Common myeloid progenitor, CD34-positive (primary cell): Measurements from ENCODE around the gene DHRS9.
A peak's percentile ranks its signal among the peaks of the same experiment; 100 is the strongest.
"Not testable (repeated sequence)": the region's sequence is repeated elsewhere in the genome, so short reads cannot be mapped to it uniquely, and the experiment has no call there.

Experiments
- CTCF ChIA-PET: fragments of 350-600 bp; sonication (Branson Sonifier 250); formaldehyde crosslinking; loops from one replicate; lab custom pipeline; 2021; ENCODE audit warnings: antibody characterized with exemption; lab: Charles Lee
- POLR2A ChIA-PET: fragments of 350-600 bp; sonication (Branson Sonifier 250); formaldehyde crosslinking; loops from one replicate; lab custom pipeline; 2021; ENCODE audit warnings: antibody characterized with exemption; lab: Charles Lee
- DNase-seq, 3 donors: peaks; one replicate each; pipeline versions ENCODE4 v3.0.0 to v3.0.0-alpha.2; 2013
- H3K27ac ChIP-seq, 2 experiments: 1 replicate in 1 of 2; 2 replicates in 1 of 2; pipeline ENCODE4 v1.7.0; 2013; ENCODE audit warnings: inconsistent platforms in 2 of 2, low read length in 2 of 2, mild to moderate bottlenecking in 2 of 2, low read depth in 1 of 2, moderate library complexity in 1 of 2; ENCODE audit not compliant: severe bottlenecking in 2 of 2, insufficient read depth in 1 of 2, poor library complexity in 1 of 2
- H3K27me3 ChIP-seq, 5 experiments: replicated peaks in 2 of 5; 1 replicate in 3 of 5; 2 replicates in 2 of 5; pipeline versions ENCODE4 v1.6.1 to v1.7.0; 2013; ENCODE audit warnings: low read length in 4 of 5, mild to moderate bottlenecking in 2 of 5, moderate library complexity in 2 of 5, inconsistent platforms in 1 of 5; ENCODE audit not compliant: insufficient read depth in 5 of 5, control insufficient read depth in 4 of 5
- H3K36me3 ChIP-seq, 4 experiments: 1 replicate in 2 of 4; 2 replicates in 2 of 4; pipeline versions ENCODE4 v1.6.1 to v1.7.0; 2013; ENCODE audit warnings: low read length in 3 of 4, control low read depth in 1 of 4, mild to moderate bottlenecking in 1 of 4; ENCODE audit not compliant: control insufficient read depth in 4 of 4, insufficient read depth in 4 of 4
- H3K4me1 ChIP-seq, 4 experiments: 1 replicate in 3 of 4; 2 replicates in 1 of 4; pipeline versions ENCODE4 v1.6.1 to v1.7.1; 2013; ENCODE audit warnings: low read length in 3 of 4, mild to moderate bottlenecking in 3 of 4, control low read depth in 1 of 4, inconsistent platforms in 1 of 4, moderate library complexity in 1 of 4; ENCODE audit not compliant: control insufficient read depth in 4 of 4, insufficient read depth in 4 of 4; ENCODE audit errors: control extremely low read depth in 1 of 4
- H3K4me3 ChIP-seq, 7 experiments: 1 replicate in 4 of 7; 2 replicates in 3 of 7; pipeline versions ENCODE4 v1.5.1 to v1.7.0; 2013; ENCODE audit warnings: mild to moderate bottlenecking in 7 of 7, low read length in 6 of 7, moderate library complexity in 6 of 7, inconsistent platforms in 2 of 7, low read depth in 2 of 7, control low read depth in 1 of 7; ENCODE audit not compliant: insufficient read depth in 4 of 7, control insufficient read depth in 1 of 7; ENCODE audit errors: extremely low read depth in 1 of 7
- H3K9me3 ChIP-seq, 5 experiments: 1 replicate in 4 of 5; 2 replicates in 1 of 5; pipeline versions ENCODE4 v1.6.1 to v1.7.1; 2013; ENCODE audit warnings: low read length in 4 of 5, mild to moderate bottlenecking in 2 of 5, inconsistent platforms in 1 of 5, low read depth in 1 of 5, moderate library complexity in 1 of 5; ENCODE audit not compliant: control insufficient read depth in 4 of 5, insufficient read depth in 2 of 5; ENCODE audit errors: control extremely low read depth in 1 of 5
- WGBS: methylation state at CpG from one replicate; pipeline ENCODE4 v1.1.5; 2013; ENCODE audit not compliant: insufficient coverage; 5-methylcytosine and 5-hydroxymethylcytosine counted together

The DHRS9 gene

GRCh38 chr2:169046440-169047151, 22.8 kb upstream of the DHRS9 start:
- no peak for DNase-seq
- H3K4me1 ChIP-seq: peaks cover 0 to 4% (median under 1%) of the 10 kb centered on the region in 4 experiments
- H3K9me3 ChIP-seq: peaks cover 0 to 24% (median 4%) of the 10 kb centered on the region in 5 experiments
- ChIA-PET CTCF (no interaction called here), POLR2A (no interaction called here)
- no peak overlapping the region for H3K27ac ChIP-seq
- no peak overlapping the region for H3K4me3 ChIP-seq
- H3K36me3 ChIP-seq: no peaks in the 10 kb centered on the region
- 96% methylated on average over 3 of the region's 4 CpGs for WGBS
- H3K27me3 ChIP-seq: no peaks in the 10 kb centered on the region

- ChIA-PET CTCF (interaction anchor here (0.8 to 1.2 kb wide), 2 partner anchors 9 to 219 kb away, joined by 3 to 4 read pairs; no protein-coding TSS in a partner anchor), POLR2A (no interaction called here)
- Histone ChIP-seq H3K9me3 (peaks cover 0 to 23% (median 4%) of the 10 kb centered on the region in 5 experiments), H3K27ac (no peak overlapping the region), H3K36me3 (no peaks in the 10 kb centered on the region), H3K4me3 (no peak overlapping the region), H3K4me1 (peaks cover 0 to 4% (median under 1%) of the 10 kb centered on the region in 4 experiments), H3K27me3 (no peaks in the 10 kb centered on the region)
- no peak for DNase-seq
- 68% methylated on average over 2 of the region's 2 CpGs for WGBS
Measured at GRCh38 chr2:169047256-169048250, 21.8 kb upstream of the DHRS9 start.

- Histone ChIP-seq H3K9me3 (peaks cover 0 to 10% (median 0%) of the 10 kb centered on the region in 5 experiments), H3K4me1 (peaks cover 0 to 4% (median under 1%) of the 10 kb centered on the region in 4 experiments), H3K36me3 (no peaks in the 10 kb centered on the region), H3K27ac (no peak overlapping the region), H3K4me3 (no peak overlapping the region), H3K27me3 (no peaks in the 10 kb centered on the region)
- ChIA-PET CTCF (interaction anchor here (0.6 to 1.0 kb wide), 2 partner anchors 60 to 173 kb away, joined by 3 read pairs; no protein-coding TSS in a partner anchor), POLR2A (interaction anchor here (0.6 kb wide), 1 partner anchor 17 kb away, joined by 3 read pairs; no protein-coding TSS in a partner anchor)
- WGBS: no CpG with 5 or more reads among the region's 3 CpGs
- no peak for DNase-seq
Measured at GRCh38 chr2:169049142-169049541, 20.2 kb upstream of the DHRS9 start.

- H3K27me3 ChIP-seq: no peaks in the 10 kb centered on the region
- DNase-seq: peak; percentile 18 to 84 (median 73)
- no peak overlapping the region for H3K27ac ChIP-seq
- CTCF ChIA-PET: interaction anchor here (0.9 kb wide), 1 partner anchor 9 kb away, joined by 3 read pairs; no protein-coding TSS in a partner anchor
- H3K4me3 ChIP-seq: no peak overlapping the region
- WGBS: 80% methylated on average over 3 of the region's 5 CpGs
- H3K4me1 ChIP-seq: peaks cover 0 to 4% (median under 1%) of the 10 kb centered on the region in 4 experiments
- peaks cover 0 to 18% (median 8%) of the 10 kb centered on the region in 5 experiments for H3K9me3 ChIP-seq
- no peaks in the 10 kb centered on the region for H3K36me3 ChIP-seq
- POLR2A ChIA-PET: no interaction called here
Measured at GRCh38 chr2:169050476-169051240, 18.7 kb upstream of the DHRS9 start.

- WGBS: 100% methylated on average over 1 of the region's 2 CpGs
- DNase-seq, H3K36me3 ChIP-seq, H3K27ac ChIP-seq, POLR2A ChIA-PET, CTCF ChIA-PET, H3K27me3 ChIP-seq, H3K4me3 ChIP-seq, H3K4me1 ChIP-seq: not testable (repeated sequence)
- H3K9me3 ChIP-seq: peaks cover 0 to 20% (median 6%) of the 10 kb centered on the region in 5 experiments
Measured at GRCh38 chr2:169054575-169054974, 14.8 kb upstream of the DHRS9 start.

GRCh38 chr2:169064199-169064598, 5.2 kb upstream of the DHRS9 start:
- H3K4me1 ChIP-seq, H3K27me3 ChIP-seq, POLR2A ChIA-PET, DNase-seq, H3K9me3 ChIP-seq, H3K4me3 ChIP-seq, CTCF ChIA-PET, H3K36me3 ChIP-seq, H3K27ac ChIP-seq: not testable (repeated sequence)
- 97% methylated on average over 10 of the region's 17 CpGs for WGBS
